DND-41 (cell line): Measurements from ENCODE around the gene CCDC78.

Experiments
- CTCF ChIP-seq: IDR thresholded peaks from 2 replicates; pipeline ENCODE4 v1.5.1; 2012; ENCODE audit warnings: borderline replicate concordance, low read length, moderate library complexity, mild to moderate bottlenecking; ENCODE audit not compliant: poor library complexity, severe bottlenecking; ENCODE audit errors: extremely low read depth
- EZH2 ChIP-seq: IDR thresholded peaks from 3 replicates; pipeline ENCODE4 v1.6.1; 2012; ENCODE audit warnings: borderline replicate concordance, low read depth, mild to moderate bottlenecking, moderate library complexity, low read length, inconsistent platforms; ENCODE audit not compliant: severe bottlenecking

GRCh38 chr16:692356-693108, 33.7 kb downstream of the CCDC78 start:
- no peak for TF ChIP-seq CTCF
- no peak for TF ChIP-seq EZH2
